A673 (cell line): Measurements from ENCODE around the gene ACCS. TPM values are rescaled to one million over a fixed set of nuclear protein-coding genes. Genes with fewer than 3 reads are reported as not detected.

Experiments
- BruUV-seq: library from RNA; stranded (reverse); fragments of 400-500 nt; replicated peaks from 2 replicates; lab custom pipeline; 2021; lab: Mats Ljungman, UMichigan
- CTCF ChIA-PET: fragments of 300-600 bp; sonication (Branson Sonifier 250); formaldehyde crosslinking; loops from one replicate; lab custom pipeline; 2022; ENCODE audit warnings: antibody characterized with exemption; lab: Charles Lee
- POLR2A ChIA-PET: fragments of 300-600 bp; sonication (Branson Sonifier 250); formaldehyde crosslinking; loops from one replicate; lab custom pipeline; 2022; ENCODE audit warnings: antibody characterized with exemption; ENCODE audit not compliant: low non-redundant PET; lab: Charles Lee
- DNase-seq: peaks from one replicate; pipeline ENCODE4 v3.0.0-alpha.2; 2015; ENCODE audit warnings: low spot score
- H3K27ac ChIP-seq: fragments of 200-600 bp; sonication (generic); 2 replicates; pipeline ENCODE4 v1.5.1; 2016; ENCODE audit warnings: mixed run types, low read depth, mild to moderate bottlenecking, mixed read lengths, antibody characterized with exemption, low read length; ENCODE audit not compliant: poor library complexity, severe bottlenecking
- H3K27me3 ChIP-seq: fragments of 200-600 bp; sonication (generic); replicated peaks from 2 replicates; pipeline ENCODE4 v1.6.1; 2017; ENCODE audit warnings: mixed run types, low read depth, mild to moderate bottlenecking, mixed read lengths, antibody characterized with exemption, low read length; ENCODE audit not compliant: insufficient read depth, poor library complexity
- H3K36me3 ChIP-seq: fragments of 200-600 bp; sonication (generic); 2 replicates; pipeline ENCODE4 v1.6.1; 2016; ENCODE audit warnings: mixed run types, mild to moderate bottlenecking, mixed read lengths, antibody characterized with exemption, low read length; ENCODE audit not compliant: insufficient read depth, poor library complexity, severe bottlenecking
- H3K4me1 ChIP-seq: fragments of 200-600 bp; sonication (generic); 2 replicates; pipeline ENCODE4 v1.6.1; 2017; ENCODE audit warnings: mixed run types, mild to moderate bottlenecking, mixed read lengths, antibody characterized with exemption, low read length; ENCODE audit not compliant: insufficient read depth, poor library complexity, severe bottlenecking
- H3K4me3 ChIP-seq: fragments of 200-600 bp; sonication (generic); 2 replicates; pipeline ENCODE4 v1.5.1; 2016; ENCODE audit warnings: low read depth, mixed run types, mild to moderate bottlenecking, mixed read lengths, low read length; ENCODE audit not compliant: poor library complexity, severe bottlenecking
- H3K9me3 ChIP-seq: fragments of 200-600 bp; sonication (generic); 2 replicates; pipeline ENCODE4 v1.6.1; 2016; ENCODE audit warnings: mixed run types, low read depth, mild to moderate bottlenecking, mixed read lengths, antibody characterized with exemption, low read length; ENCODE audit not compliant: poor library complexity, severe bottlenecking
- EZH2 ChIP-seq: fragments of 200-600 bp; sonication (generic); IDR thresholded peaks from 2 replicates; pipeline ENCODE4 v1.6.1; 2017; ENCODE audit warnings: borderline replicate concordance, low read depth, mild to moderate bottlenecking, mixed read lengths, antibody characterized with exemption, low read length; ENCODE audit not compliant: poor library complexity, severe bottlenecking
- intact Hi-C: fragments of 100-400 bp; cut with micrococcal nuclease; formaldehyde crosslinking; loops from one replicate; pipeline ENCODE4 v1.10.0; 2022; ENCODE audit not compliant: unreplicated experiment
- total RNA-seq: library from RNA; stranded (reverse); gene quantifications from 2 replicates; pipeline ENCODE4 v1.2.3, GENCODE V29; 2021
- TF ChIP-seq, protein P1 (sequence below): fragments of 300-800, 200-600 bp; sonication (generic); conservative IDR thresholded peaks from 2 replicates; pipeline ENCODE4 v1.5.1; 2017; ENCODE audit warnings: low read depth, mild to moderate bottlenecking, antibody characterized with exemption, low read length, moderate library complexity, mixed read lengths

The ACCS gene
- total RNA-seq, 1 experiment from 2014 or later: 28.4 TPM

DNA sequence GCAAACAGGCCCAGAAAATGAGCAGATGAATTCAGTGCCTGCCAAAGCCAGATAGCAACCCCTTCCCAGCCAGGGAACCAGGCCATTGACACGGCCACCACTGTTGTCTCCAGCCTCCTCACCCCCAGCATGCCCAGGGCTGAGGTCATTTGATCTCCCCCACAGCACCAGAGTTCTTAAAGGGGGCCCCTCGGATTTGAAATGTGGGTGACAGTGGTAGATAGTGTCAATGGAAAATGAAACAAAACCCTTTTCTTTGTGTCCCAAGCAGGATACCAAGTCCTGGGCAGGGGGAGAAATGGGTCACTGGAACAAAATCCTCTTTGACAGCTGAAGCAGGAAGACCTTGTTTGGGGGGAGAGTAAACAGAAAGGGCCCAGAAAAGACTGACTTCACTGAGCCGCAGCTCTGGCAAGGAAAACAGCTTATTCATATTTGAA is 32.6 kb upstream of the ACCS start:
- TF ChIP-seq, protein P1, sequence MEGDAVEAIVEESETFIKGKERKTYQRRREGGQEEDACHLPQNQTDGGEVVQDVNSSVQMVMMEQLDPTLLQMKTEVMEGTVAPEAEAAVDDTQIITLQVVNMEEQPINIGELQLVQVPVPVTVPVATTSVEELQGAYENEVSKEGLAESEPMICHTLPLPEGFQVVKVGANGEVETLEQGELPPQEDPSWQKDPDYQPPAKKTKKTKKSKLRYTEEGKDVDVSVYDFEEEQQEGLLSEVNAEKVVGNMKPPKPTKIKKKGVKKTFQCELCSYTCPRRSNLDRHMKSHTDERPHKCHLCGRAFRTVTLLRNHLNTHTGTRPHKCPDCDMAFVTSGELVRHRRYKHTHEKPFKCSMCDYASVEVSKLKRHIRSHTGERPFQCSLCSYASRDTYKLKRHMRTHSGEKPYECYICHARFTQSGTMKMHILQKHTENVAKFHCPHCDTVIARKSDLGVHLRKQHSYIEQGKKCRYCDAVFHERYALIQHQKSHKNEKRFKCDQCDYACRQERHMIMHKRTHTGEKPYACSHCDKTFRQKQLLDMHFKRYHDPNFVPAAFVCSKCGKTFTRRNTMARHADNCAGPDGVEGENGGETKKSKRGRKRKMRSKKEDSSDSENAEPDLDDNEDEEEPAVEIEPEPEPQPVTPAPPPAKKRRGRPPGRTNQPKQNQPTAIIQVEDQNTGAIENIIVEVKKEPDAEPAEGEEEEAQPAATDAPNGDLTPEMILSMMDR: no peak
- no peaks in the 10 kb centered on the region for H3K4me1 ChIP-seq
- H3K36me3 ChIP-seq: no peaks in the 10 kb centered on the region
- no peak for DNase-seq
- intact Hi-C loops: no loop called here
- H3K27ac ChIP-seq: no peak overlapping the region
- no peaks in the 10 kb centered on the region for H3K27me3 ChIP-seq
- no peaks in the 10 kb centered on the region for H3K9me3 ChIP-seq
- no peak overlapping the region for H3K4me3 ChIP-seq
- ChIA-PET CTCF (interaction anchor here (0.6 to 0.9 kb wide), 3 partner anchors 28 to 143 kb away, joined by 3 to 12 read pairs (median 5); no protein-coding TSS in a partner anchor), POLR2A (no interaction called here)
- BruUV-seq: no TSS peak

DNA sequence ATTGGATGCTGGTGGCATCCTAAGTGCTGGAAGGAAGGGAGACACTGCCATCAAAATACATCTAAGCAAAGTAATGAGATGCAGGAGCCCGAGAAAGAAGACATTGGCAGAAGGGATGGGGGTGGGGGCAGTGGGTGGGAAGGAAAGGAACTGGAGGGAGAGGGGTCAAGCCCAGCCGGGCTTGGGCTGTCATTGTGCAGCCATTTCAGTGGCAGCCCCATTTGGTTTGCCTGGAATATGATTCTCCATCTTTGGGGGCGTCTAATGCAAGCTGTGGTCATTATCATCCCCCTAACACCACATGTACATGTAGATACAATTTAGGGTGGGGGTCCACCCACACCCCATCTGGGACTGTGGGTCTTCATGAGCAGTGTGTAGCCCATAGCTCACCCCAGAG is 32.2 kb upstream of the ACCS start:
- Histone ChIP-seq H3K27ac (no peak overlapping the region), H3K4me1 (no peaks in the 10 kb centered on the region), H3K9me3 (no peaks in the 10 kb centered on the region), H3K4me3 (no peak overlapping the region), H3K27me3 (no peaks in the 10 kb centered on the region), H3K36me3 (no peaks in the 10 kb centered on the region)
- DNase-seq: no peak
- intact Hi-C loops: no loop called here
- BruUV-seq: no TSS peak
- POLR2A ChIA-PET: no interaction called here
- CTCF ChIA-PET: interaction anchor here (0.6 to 0.9 kb wide), 3 partner anchors 27 to 144 kb away, joined by 3 to 12 read pairs (median 5); no protein-coding TSS in a partner anchor
- TF ChIP-seq, protein P1: no peak
- no peak for TF ChIP-seq EZH2

DNA sequence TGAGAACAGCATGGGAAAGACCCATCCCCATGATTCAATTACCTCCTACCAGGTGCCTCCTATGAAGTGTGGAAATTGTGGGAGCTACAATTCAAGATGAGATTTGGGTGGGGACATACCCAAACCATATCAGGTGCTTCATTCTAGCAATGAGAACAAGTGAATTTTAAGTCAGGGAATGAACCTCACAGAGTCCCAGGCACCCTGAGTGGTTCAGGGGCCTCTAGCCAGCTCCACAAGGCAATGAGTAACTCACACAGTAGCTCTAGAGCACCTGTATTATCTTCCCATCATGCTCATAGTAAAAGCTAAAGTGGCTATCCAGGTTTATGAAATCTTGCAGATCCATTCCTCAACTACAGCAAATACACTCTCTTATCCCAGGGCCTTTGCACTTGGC is 31.4 kb upstream of the ACCS start:
- intact Hi-C loops: no loop called here
- Histone ChIP-seq H3K27ac (no peak overlapping the region), H3K9me3 (no peaks in the 10 kb centered on the region), H3K36me3 (no peaks in the 10 kb centered on the region), H3K4me1 (no peaks in the 10 kb centered on the region), H3K4me3 (no peak overlapping the region), H3K27me3 (no peaks in the 10 kb centered on the region)
- CTCF ChIA-PET: interaction anchor here (0.6 kb wide), 1 partner anchor 108 kb away, joined by 3 read pairs; no protein-coding TSS in a partner anchor
- no TSS peak for BruUV-seq
- TF ChIP-seq EZH2: no peak
- TF ChIP-seq, protein P1: no peak
- POLR2A ChIA-PET: no interaction called here
- no peak for DNase-seq
